HFF-Myc (cell line): ENCODE data around the gene SCRN1.

ENCODE experiments used
- DNase-seq: peaks from one replicate; pipeline ENCODE4 v3.0.0-alpha.2; 2011; ENCODE audit warnings: low read depth; ENCODE audit errors: extremely low read depth
- H3K4me3 ChIP-seq: replicated peaks from 2 replicates; pipeline ENCODE4 v1.5.1; 2011; ENCODE audit warnings: low read depth, mild to moderate bottlenecking, control low read depth, low read length
- TF ChIP-seq, protein P1 (sequence below): IDR thresholded peaks from 2 replicates; pipeline ENCODE4 v1.5.1; 2012; ENCODE audit warnings: mild to moderate bottlenecking, low read depth, low read length, control low read depth; ENCODE audit errors: missing control alignments

SCRN1 gene

DNA sequence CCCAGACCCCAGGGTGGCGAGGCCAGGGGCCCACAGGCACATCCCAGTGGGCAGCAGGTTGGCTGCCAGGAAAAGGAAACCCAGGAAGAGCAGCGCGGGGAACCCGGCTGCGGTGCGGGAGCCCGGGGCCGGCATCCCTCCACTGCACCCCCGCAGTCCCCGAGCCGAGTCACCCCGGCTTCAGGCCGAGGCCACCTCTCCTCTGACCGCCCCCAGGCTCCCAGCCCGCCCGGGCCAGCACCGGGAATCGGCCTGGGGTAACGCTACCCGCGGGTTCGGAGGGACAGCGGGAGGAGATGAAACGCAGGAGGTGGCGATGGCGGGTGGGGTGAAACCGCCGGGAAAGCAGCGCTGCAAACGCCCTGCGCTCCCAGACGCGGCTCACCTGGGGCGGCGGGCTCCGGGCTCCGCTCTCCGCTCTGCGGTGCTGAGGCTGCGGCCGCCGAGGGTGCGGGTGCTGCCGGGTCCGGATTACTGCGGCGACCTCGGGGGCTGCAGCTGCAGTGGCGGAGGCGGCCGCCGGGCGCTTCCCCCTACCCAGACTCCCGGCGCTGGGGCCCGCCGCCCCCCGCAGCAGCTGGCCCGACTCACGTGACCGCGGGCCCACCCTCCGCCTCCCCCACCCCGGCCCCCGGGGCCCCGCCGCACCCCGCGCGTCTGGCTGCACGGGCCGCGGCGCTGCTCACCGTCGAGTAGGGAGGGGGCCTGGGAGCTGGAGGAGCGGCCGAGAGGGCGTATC is at the start of gene SCRN1:
TSS of gene SCRN1 (minus strand) at position 545 of the 739 bp plus-strand sequence. CDS start 20,734 bp downstream, outside the sequence.
- H3K4me3 ChIP-seq, result peak within 1 kb of the TSS; percentile 91
- TF ChIP-seq, protein P1, sequence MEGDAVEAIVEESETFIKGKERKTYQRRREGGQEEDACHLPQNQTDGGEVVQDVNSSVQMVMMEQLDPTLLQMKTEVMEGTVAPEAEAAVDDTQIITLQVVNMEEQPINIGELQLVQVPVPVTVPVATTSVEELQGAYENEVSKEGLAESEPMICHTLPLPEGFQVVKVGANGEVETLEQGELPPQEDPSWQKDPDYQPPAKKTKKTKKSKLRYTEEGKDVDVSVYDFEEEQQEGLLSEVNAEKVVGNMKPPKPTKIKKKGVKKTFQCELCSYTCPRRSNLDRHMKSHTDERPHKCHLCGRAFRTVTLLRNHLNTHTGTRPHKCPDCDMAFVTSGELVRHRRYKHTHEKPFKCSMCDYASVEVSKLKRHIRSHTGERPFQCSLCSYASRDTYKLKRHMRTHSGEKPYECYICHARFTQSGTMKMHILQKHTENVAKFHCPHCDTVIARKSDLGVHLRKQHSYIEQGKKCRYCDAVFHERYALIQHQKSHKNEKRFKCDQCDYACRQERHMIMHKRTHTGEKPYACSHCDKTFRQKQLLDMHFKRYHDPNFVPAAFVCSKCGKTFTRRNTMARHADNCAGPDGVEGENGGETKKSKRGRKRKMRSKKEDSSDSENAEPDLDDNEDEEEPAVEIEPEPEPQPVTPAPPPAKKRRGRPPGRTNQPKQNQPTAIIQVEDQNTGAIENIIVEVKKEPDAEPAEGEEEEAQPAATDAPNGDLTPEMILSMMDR, result no peak
- no peak for DNase-seq

DNA sequence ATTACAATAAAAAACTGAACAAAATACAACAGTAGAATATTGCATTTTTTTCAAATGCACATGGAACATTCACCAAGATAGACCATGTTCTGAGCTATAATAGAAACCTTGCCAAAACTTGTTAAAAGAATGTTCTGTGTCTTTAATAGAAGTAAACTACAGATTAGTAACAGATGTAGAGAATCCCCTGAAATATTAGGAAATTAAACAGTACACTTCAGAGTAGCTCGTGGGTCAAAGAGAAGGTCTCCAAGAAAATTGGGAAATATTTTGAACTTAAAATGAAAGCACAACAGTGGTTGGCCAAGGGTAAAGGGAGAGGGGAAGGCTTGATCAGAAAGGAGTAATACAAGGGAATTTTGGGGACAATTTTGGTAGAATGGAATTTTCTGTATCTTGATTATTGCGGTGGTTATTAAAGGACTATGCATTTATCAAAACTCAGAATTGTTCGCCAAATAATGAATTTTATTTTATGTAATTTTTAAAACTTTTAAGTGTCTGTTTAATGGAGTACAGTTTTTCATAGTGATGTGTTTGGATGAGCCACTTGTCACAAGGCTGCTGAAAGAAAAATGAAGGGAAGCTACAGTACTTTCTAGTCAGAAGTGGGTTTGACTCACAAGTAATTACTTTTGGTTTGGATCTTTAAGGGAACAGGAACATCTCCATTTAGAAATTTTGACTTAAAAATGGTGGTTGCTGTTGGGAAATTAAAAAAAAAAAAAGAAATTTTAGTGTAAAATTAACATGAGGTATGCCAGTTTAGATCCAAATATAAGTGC is 48.8 kb upstream of the SCRN1 start:
- DNase-seq, result no peak
- TF ChIP-seq, protein P1, result no peak
- H3K4me3 ChIP-seq, result no peak overlapping the region

GRCh38 chr7:30036220-30036619 is 46.6 kb upstream of the SCRN1 start:
- TF ChIP-seq, protein P1, result no peak
- no peak for DNase-seq
- no peak overlapping the region for H3K4me3 ChIP-seq

GRCh38 chr7:30034501-30034900 is 44.9 kb upstream of the SCRN1 start:
- H3K4me3 ChIP-seq, result no peak overlapping the region
- no peak for DNase-seq
- TF ChIP-seq, protein P1, result no peak

GRCh38 chr7:30032310-30033125 is 42.9 kb upstream of the SCRN1 start:
- no peak overlapping the region for H3K4me3 ChIP-seq
- TF ChIP-seq, protein P1, result no peak
- peak; percentile 82 for DNase-seq

DNA sequence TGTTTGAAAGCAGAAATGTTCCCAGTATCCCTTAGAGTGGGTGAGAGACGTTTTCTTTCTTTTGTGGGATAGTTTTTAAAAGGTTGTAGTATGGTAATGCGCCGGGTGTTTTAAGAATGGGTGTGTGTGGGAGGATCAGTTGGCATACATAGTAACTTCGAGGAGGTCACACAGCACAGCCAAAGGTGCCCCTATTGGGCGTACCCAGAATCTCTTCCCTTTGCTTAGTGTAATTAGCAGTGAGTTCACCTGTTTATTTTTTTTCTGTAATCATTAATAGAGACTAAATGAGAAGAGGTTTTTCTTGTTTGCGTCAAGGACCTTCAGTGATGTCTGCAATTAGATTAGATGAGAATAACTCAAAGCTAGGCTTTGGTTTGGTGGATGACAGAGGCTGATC is 40.1 kb upstream of the SCRN1 start:
- no peak for DNase-seq
- peak overlapping the region; percentile 89 for H3K4me3 ChIP-seq
- TF ChIP-seq, protein P1, result no peak
